Transverse colon (tissue), 4 donors: ENCODE data around the gene CD226. TPM values are rescaled to one million over a fixed set of nuclear protein-coding genes. Genes with fewer than 3 reads are reported as not detected.

Source experiments
- DNase-seq: peaks from one replicate; pipeline ENCODE4 v3.0.0-alpha.2; 2019
- H3K27ac ChIP-seq, 4 donors: fragments of 200-600 bp; sonication (generic); 2 replicates each; pipeline ENCODE4 v1.5.1; 2016 to 2018; ENCODE audit warnings: inconsistent platforms in 4 of 4
- H3K27me3 ChIP-seq: fragments of 200-600 bp; sonication (generic); 2 replicates; pipeline ENCODE4 v1.5.1; 2017; ENCODE audit warnings: inconsistent platforms
- H3K36me3 ChIP-seq, 4 donors: fragments of 200-600 bp; sonication (generic); 2 replicates each; pipeline ENCODE4 v1.5.1; 2017 to 2019; ENCODE audit warnings: inconsistent platforms in 4 of 4
- H3K4me1 ChIP-seq, 4 donors: fragments of 200-600 bp; sonication (generic); 2 replicates each; pipeline ENCODE4 v1.5.1; 2017 to 2020; ENCODE audit warnings: inconsistent platforms in 4 of 4
- H3K4me3 ChIP-seq, 4 donors: fragments of 200-600 bp; sonication (generic); 1 replicate in 1 of 4; 2 replicates in 3 of 4; pipeline versions ENCODE4 v1.5.1 to v1.6.1; 2017 to 2019; ENCODE audit warnings: inconsistent platforms in 4 of 4
- H3K9me3 ChIP-seq, 2 donors: fragments of 200-600 bp; sonication (generic); 2 replicates each; pipeline ENCODE4 v1.5.1; 2017 to 2019; ENCODE audit warnings: inconsistent platforms in 2 of 2
- CTCF ChIP-seq, 5 experiments: fragments of 200-600 bp in 3 of 5; fragments of 450-650 bp in 2 of 5; sonication (generic) in 3 of 5; IDR thresholded peaks; 1 replicate in 2 of 5; 2 replicates in 3 of 5; pipeline ENCODE4 v1.5.1; 2016 to 2017; ENCODE audit warnings: antibody characterized with exemption in 5 of 5, inconsistent platforms in 3 of 5, mild to moderate bottlenecking in 2 of 5, moderate library complexity in 1 of 5
- EP300 ChIP-seq: sonication (generic); formaldehyde crosslinking; IDR thresholded peaks from one replicate; pipeline ENCODE4 v1.6.1; 2017; ENCODE audit warnings: antibody characterized with exemption, low read depth
- POLR2A ChIP-seq: fragments of 450-650 bp; IDR thresholded peaks from one replicate; pipeline ENCODE4 v1.6.1; 2016; ENCODE audit warnings: antibody characterized with exemption, mild to moderate bottlenecking, moderate library complexity
- POLR2AphosphoS5 ChIP-seq, 3 donors: sonication (generic); formaldehyde crosslinking; IDR thresholded peaks; one replicate each; pipeline ENCODE4 v1.6.1; 2016; ENCODE audit warnings: antibody characterized with exemption in 3 of 3
- WGBS, 2 donors: methylation state at CpG; one replicate each; pipeline ENCODE4 v1.1.5; 2018; ENCODE audit warnings: low coverage in 1 of 2; 5-methylcytosine and 5-hydroxymethylcytosine counted together
- in situ Hi-C, 4 donors: fragments of 200-750 bp; cut with MboI; loops; one replicate each; pipeline versions ENCODE4 v1.15.0 to v1.15.1; 2017; ENCODE audit warnings: low sequenced_read_pairs in 3 of 4, low pct_ligation_motif_present in 1 of 4, low pct_unique_long_range_greater_than_20kb in 1 of 4
- intact Hi-C: fragments of 100-400 bp; cut with DNase I; formaldehyde crosslinking; loops from one replicate; pipeline ENCODE4 v1.15.1; 2023; ENCODE audit warnings: low total_unique reads
- total RNA-seq, 4 donors: library from RNA; depleted of rRNA; stranded (reverse); fragments of >200 nt; gene quantifications; one replicate each; pipeline ENCODE4 v1.1.0, GENCODE V29; 2016

Gene CD226
- total RNA-seq = 10 to 100 TPM in 1 of 4 donors, 1 to 10 TPM in 2, under 1 TPM in 1; 0.96 to 16.8 (median 4.0) TPM

- peak; percentile 20 for DNase-seq
- Histone ChIP-seq H3K9me3 (no peaks in the 10 kb centered on the region), H3K27ac (peak within 1 kb of the TSS in 3 of 4 donors; percentile 16 to 31 (median 29)), H3K27me3 (no peaks in the 10 kb centered on the region), H3K4me1 (no peaks in the 10 kb centered on the region), H3K4me3 (no peak within 1 kb of the TSS), H3K36me3 (no peaks in the 10 kb centered on the region)
- intact Hi-C loops (no loop called here), in situ Hi-C loops (no loop called here)
- WGBS, 2 donors = 59 to 87% methylated on average over 6 to 7 of the region's 7 CpGs
- no peak for TF ChIP-seq CTCF (IDR thresholded peaks at IDR 0.05)
- no peak for TF ChIP-seq POLR2A
- no peak for TF ChIP-seq POLR2AphosphoS5 (IDR thresholded peaks at IDR 0.05)
- no peak for TF ChIP-seq EP300
These were observed at the start of gene CD226 for GRCh38 chr18:69947361-69948133. TSS of gene CD226 (minus strand) at chr18:69947873. CDS start at chr18:69947406, 467 bp downstream.

GRCh38 chr18:69996951-69997798, 49.5 kb upstream of the CD226 start:
- no peaks in the 10 kb centered on the region for H3K36me3 ChIP-seq
- intact Hi-C loops = no loop called here
- H3K27ac ChIP-seq = no peak overlapping the region
- H3K27me3 ChIP-seq = no peaks in the 10 kb centered on the region
- TF ChIP-seq POLR2AphosphoS5 (IDR thresholded peaks at IDR 0.05) (no peak), POLR2A (no peak), EP300 (no peak), CTCF (IDR thresholded peaks at IDR 0.05) (no peak)
- H3K4me1 ChIP-seq = peaks cover 0 to 5% (median 0%) of the 10 kb centered on the region in 4 donors
- in situ Hi-C loops = no loop called here
- WGBS, 2 donors = 57 to 62% methylated on average over 7 of the region's 7 CpGs
- no peak overlapping the region for H3K4me3 ChIP-seq
- H3K9me3 ChIP-seq = no peaks in the 10 kb centered on the region
- DNase-seq = no peak

GRCh38 chr18:69996417-69996816, 48.7 kb upstream of the CD226 start:
- Histone ChIP-seq H3K9me3 (no peaks in the 10 kb centered on the region), H3K4me1 (peaks cover 0 to 5% (median 0%) of the 10 kb centered on the region in 4 donors), H3K4me3 (no peak overlapping the region), H3K27ac (no peak overlapping the region), H3K36me3 (no peaks in the 10 kb centered on the region), H3K27me3 (no peaks in the 10 kb centered on the region)
- no peak for DNase-seq
- intact Hi-C loops = no loop called here
- WGBS, 2 donors = 94% methylated on average over 2 of the region's 2 CpGs
- TF ChIP-seq POLR2A (no peak), CTCF (IDR thresholded peaks at IDR 0.05) (no peak), POLR2AphosphoS5 (IDR thresholded peaks at IDR 0.05) (no peak), EP300 (no peak)
- in situ Hi-C loops = no loop called here

GRCh38 chr18:69995774-69996173, 48.1 kb upstream of the CD226 start:
- no peaks in the 10 kb centered on the region for H3K9me3 ChIP-seq
- TF ChIP-seq CTCF (IDR thresholded peaks at IDR 0.05) = no peak
- TF ChIP-seq POLR2A = no peak
- no peak for TF ChIP-seq POLR2AphosphoS5 (IDR thresholded peaks at IDR 0.05)
- no peak for TF ChIP-seq EP300
- H3K27me3 ChIP-seq = no peaks in the 10 kb centered on the region
- DNase-seq = no peak
- no peak overlapping the region for H3K27ac ChIP-seq
- 93 to 100% methylated on average over 1 to 3 of the region's 3 CpGs for WGBS, 2 donors
- no peaks in the 10 kb centered on the region for H3K36me3 ChIP-seq
- intact Hi-C loops (no loop called here), in situ Hi-C loops (no loop called here)
- H3K4me1 ChIP-seq = peaks cover 0 to 5% (median 0%) of the 10 kb centered on the region in 4 donors
- no peak overlapping the region for H3K4me3 ChIP-seq
